Measurements from ENCODE around the gene CLBA1. TPM values are rescaled to one million over a fixed set of nuclear protein-coding genes. Genes with fewer than 3 reads are reported as not detected.

Gene CLBA1
- polyA plus RNA-seq, 2 of the 4 experiments (the other 2 are of a cell fraction) = 11.5 to 12.0 TPM

- H3K4me1 ChIP-seq = peaks cover 57% of the 10 kb centered on the region
- 33% methylated on average over 4 of the region's 4 CpGs for WGBS (ENCODE audit: missing lambda C conversion rate)
- peak overlapping the region; percentile 31; the same call in 2 of the 3 replicates for H3K4me3 ChIP-seq
- peak; percentile 48; the same call in 1 of the 2 replicates for TF ChIP-seq HOXA7 (CRISPR knock-in tag; IDR thresholded peaks at IDR 0.05)
- TF ChIP-seq MAFK (IDR thresholded peaks at IDR 0.05; ENCODE audit: partially characterized antibody) = peak; percentile 11
- TF ChIP-seq GATA3 (IDR thresholded peaks at IDR 0.05; ENCODE audit: borderline replicate concordance) = no peak; the same call in 1 of the 2 replicates
- TF ChIP-seq POLR2AphosphoS2 (conservative IDR thresholded peaks at IDR 0.05; ENCODE audit: low read length) = no peak
- TF ChIP-seq JUN (IDR thresholded peaks at IDR 0.05) = peak in 1 of 2 experiments; percentile 2; a peak in 1 of 5 replicates
- TF ChIP-seq TFCP2L1 (CRISPR knock-in tag; IDR thresholded peaks at IDR 0.05) = 0 out of 2 replicates have a peak, but pooled peaks have one; percentile 22
- peak; percentile 49 for TF ChIP-seq FOSL2 (IDR thresholded peaks at IDR 0.05)
- TF ChIP-seq FOSL2 (CRISPR knock-in tag; IDR thresholded peaks at IDR 0.05) = peak; percentile 78
- peak; percentile 61; the same call in 1 of the 2 replicates for TF ChIP-seq JUNB (IDR thresholded peaks at IDR 0.05)
- no peak for TF ChIP-seq CHD2 (IDR thresholded peaks at IDR 0.05; ENCODE audit: low read length, partially characterized antibody)
- peak overlapping the region; percentile 93 to 97 for H3K27ac ChIP-seq
- CTCF ChIA-PET = interaction anchor here (3.8 to 28.5 kb wide), 4 partner anchors 12 to 49 kb away, joined by 23 to 509 read pairs (median 50); no protein-coding TSS in a partner anchor
- POLR2A ChIA-PET = interaction anchor here (0.7 to 7.0 kb wide), 5 partner anchors 11 to 64 kb away, joined by 3 to 76 read pairs (median 7); no protein-coding TSS in a partner anchor
- FAIRE-seq = peak; percentile 68
- no peak for ATAC-seq
- H3K9me3 ChIP-seq = no peaks in the 10 kb centered on the region
- peak overlapping the region; percentile 81 for H3K4me2 ChIP-seq
- peak; percentile 43 to 61 for DNase-seq (ENCODE audit: low read depth in 1 of 2, low spot score in 1 of 2)
These were observed 38.3 kb downstream of the CLBA1 start for GRCh38 chr14:105023791-105024480.

GRCh38 chr14:105025429-105025828 is 39.8 kb downstream of the CLBA1 start:
- 88% methylated on average over 6 of the region's 6 CpGs for WGBS (ENCODE audit: missing lambda C conversion rate)
- Histone ChIP-seq H3K4me1 (peaks cover 51% of the 10 kb centered on the region), H3K4me2 (peak overlapping the region; percentile 81), H3K4me3 (no peak overlapping the region), H3K27ac (peak overlapping the region; percentile 93 to 97), H3K9me3 (no peaks in the 10 kb centered on the region)
- FAIRE-seq (no peak), ATAC-seq (no peak), DNase-seq (ENCODE audit: low read depth in 1 of 2, low spot score in 1 of 2) (no peak)
- CTCF ChIA-PET = interaction anchor here (1.0 to 28.5 kb wide), 5 partner anchors 9 to 51 kb away, joined by 3 to 509 read pairs (median 23); no protein-coding TSS in a partner anchor
- POLR2A ChIA-PET = interaction anchor here (1.3 to 7.0 kb wide), 3 partner anchors 52 to 56 kb away, joined by 7 to 76 read pairs (median 10); no protein-coding TSS in a partner anchor
- no peak for TF ChIP-seq CBX8 (IDR thresholded peaks at IDR 0.05)
- TF ChIP-seq MAZ (IDR thresholded peaks at IDR 0.05; ENCODE audit: borderline replicate concordance, low read depth, low read length) = no peak
- TF ChIP-seq KDM5A (IDR thresholded peaks at IDR 0.05) = no peak
- TF ChIP-seq FOXS1 (CRISPR knock-in tag; IDR thresholded peaks at IDR 0.05) = no peak
- TF ChIP-seq SMC3 (IDR thresholded peaks at IDR 0.05) = no peak
- TF ChIP-seq CHD2 (IDR thresholded peaks at IDR 0.05; ENCODE audit: low read length, partially characterized antibody) = no peak
- TF ChIP-seq POLR2A (IDR thresholded peaks at IDR 0.05; ENCODE audit: low read length) = no peak
- no peak for TF ChIP-seq TFCP2L1 (CRISPR knock-in tag; IDR thresholded peaks at IDR 0.05)
- TF ChIP-seq HOXB5 (CRISPR knock-in tag; IDR thresholded peaks at IDR 0.05) = no peak
- TF ChIP-seq MAFK (IDR thresholded peaks at IDR 0.05; ENCODE audit: partially characterized antibody) = no peak
- no peak for TF ChIP-seq RCOR1 (IDR thresholded peaks at IDR 0.05; ENCODE audit: low read depth, low read length)
- TF ChIP-seq EP300 (IDR thresholded peaks at IDR 0.05) = no peak
- no peak for TF ChIP-seq GATA3 (IDR thresholded peaks at IDR 0.05; ENCODE audit: borderline replicate concordance)
- no peak for TF ChIP-seq ZSCAN20 (CRISPR knock-in tag; IDR thresholded peaks at IDR 0.05)
- no peak for TF ChIP-seq HDAC2 (IDR thresholded peaks at IDR 0.05)

- ChIA-PET CTCF (interaction anchor here (1.0 to 28.5 kb wide), 5 partner anchors 10 to 52 kb away, joined by 3 to 509 read pairs (median 23); no protein-coding TSS in a partner anchor), POLR2A (interaction anchor here (1.3 to 7.0 kb wide), 2 partner anchors 41 to 53 kb away, joined by 3 to 76 read pairs; partner anchors contain the start of gene CLBA1)
- Histone ChIP-seq H3K4me2 (no peak overlapping the region), H3K4me1 (peaks cover 51% of the 10 kb centered on the region), H3K4me3 (no peak overlapping the region), H3K9me3 (no peaks in the 10 kb centered on the region), H3K27ac (peak overlapping the region; percentile 93 to 97)
- TF ChIP-seq FOSL2 (IDR thresholded peaks at IDR 0.05) = no peak
- TF ChIP-seq FOSL2 (CRISPR knock-in tag; IDR thresholded peaks at IDR 0.05) = 0 out of 2 replicates have a peak, but pooled peaks have one; percentile 4
- no peak for TF ChIP-seq KDM1A (IDR thresholded peaks at IDR 0.05; ENCODE audit: low read depth)
- FAIRE-seq (no peak), ATAC-seq (no peak), DNase-seq (ENCODE audit: low read depth in 1 of 2, low spot score in 1 of 2) (no peak)
- WGBS (ENCODE audit: missing lambda C conversion rate) = 89% methylated on average over 16 of the region's 16 CpGs
These were observed 40.6 kb downstream of the CLBA1 start for GRCh38 chr14:105026033-105026785.
